Measurements from ENCODE around the gene SEMA5A. TPM values are rescaled to one million over a fixed set of nuclear protein-coding genes. Genes with fewer than 3 reads are reported as not detected.

SEMA5A gene
- total RNA-seq, 1 donor from 2014 or later, result 0.44 TPM

DNA sequence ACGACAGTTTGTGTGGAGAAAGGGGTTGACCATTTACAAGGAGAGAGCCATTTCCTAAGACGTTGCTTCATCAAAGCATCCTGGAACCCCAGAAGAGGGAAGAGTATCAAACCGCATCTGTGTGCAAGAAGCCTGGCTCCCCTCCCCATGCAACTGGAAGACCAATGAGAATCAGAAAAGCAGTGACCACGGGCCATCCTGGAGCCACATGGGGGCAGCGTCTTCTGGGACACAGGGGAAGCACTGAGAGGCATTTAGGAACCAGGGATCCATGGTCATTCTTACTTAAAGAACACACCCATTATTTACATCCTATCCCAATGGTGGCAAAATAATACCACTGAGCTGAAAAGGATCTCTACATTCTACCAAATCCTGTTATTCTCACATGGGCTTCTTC, 29.3 kb downstream of the SEMA5A start:
- intact Hi-C loops (cut with micrococcal nuclease), result no loop called here

DNA sequence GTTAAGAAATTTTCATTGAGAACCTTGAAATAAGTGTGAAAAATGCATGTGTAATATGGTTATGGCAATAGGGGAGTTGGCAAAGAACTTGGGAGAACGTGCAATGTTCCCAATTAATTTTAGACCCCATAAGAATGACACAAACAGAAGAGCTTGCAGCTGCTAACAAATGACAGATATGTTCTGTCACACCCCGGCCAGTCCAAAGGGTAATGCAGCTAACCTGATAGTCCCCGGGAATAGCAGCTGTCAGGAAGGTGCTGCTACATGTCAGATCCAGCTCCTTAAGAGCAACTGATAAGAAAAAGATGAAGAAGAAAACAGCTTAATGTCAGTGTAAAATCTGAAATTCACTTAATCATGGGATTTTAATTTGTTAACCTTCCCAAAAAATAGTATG, 30.4 kb downstream of the SEMA5A start:
- intact Hi-C loops (cut with micrococcal nuclease), result no loop called here

DNA sequence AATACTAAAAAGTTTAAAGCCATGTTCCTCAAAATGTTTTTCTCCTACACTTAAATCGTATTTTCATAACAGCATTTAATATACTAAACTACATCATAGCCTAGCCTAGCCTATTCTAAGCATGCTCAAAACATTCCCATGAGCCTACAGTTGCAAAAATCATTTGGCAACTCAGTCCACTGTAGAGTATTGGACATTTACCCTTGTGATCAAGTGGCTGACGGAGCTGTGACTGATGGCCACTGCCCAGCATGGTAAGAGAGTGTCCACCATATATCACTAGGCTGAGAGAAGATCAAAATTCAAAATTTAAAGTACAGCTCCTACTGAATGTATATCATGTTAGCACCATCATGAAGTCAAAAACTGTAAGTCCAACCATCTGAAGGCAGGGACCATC, 30.9 kb downstream of the SEMA5A start:
- intact Hi-C loops (cut with micrococcal nuclease), result no loop called here

DNA sequence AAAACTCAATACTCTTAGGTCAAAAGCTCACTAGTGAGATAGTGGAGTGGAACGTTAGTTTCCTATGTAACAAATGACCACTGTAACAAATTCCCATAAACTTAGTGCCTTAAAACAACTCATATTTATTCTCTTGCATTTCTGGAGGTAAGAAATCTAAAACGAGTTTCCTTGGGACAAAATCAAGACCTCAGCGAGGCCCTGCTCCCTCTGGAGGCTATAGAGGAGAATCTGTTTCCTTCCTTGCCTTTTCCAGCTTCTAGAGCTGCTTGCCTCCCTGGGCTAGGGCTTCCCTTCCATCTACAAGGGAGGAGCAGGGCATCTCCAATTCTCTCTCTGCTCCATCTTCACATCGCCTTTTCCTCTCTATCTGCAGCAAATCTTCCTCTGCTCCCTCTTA, 32.0 kb downstream of the SEMA5A start:
- intact Hi-C loops (cut with micrococcal nuclease), result no loop called here

DNA sequence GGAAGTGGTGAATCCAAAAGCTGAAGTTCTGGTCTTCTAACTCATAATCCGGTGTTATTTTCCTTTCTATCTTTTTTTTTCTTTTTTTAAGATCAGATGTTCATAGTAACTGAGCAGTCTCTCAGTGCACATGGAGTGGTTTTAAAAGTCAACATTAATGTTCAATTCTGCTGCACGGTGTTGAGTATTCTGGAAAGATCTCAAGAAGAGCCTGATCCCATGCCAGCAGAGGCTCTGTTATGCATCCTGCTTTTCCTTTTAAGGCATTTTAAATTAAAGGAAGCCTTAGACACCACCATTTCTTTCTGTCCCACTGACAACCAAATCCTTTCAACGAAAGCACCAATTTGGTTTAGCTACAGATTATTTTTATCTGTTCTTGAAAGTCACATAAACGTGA, 33.4 kb downstream of the SEMA5A start:
- intact Hi-C loops (cut with micrococcal nuclease), result no loop called here

DNA sequence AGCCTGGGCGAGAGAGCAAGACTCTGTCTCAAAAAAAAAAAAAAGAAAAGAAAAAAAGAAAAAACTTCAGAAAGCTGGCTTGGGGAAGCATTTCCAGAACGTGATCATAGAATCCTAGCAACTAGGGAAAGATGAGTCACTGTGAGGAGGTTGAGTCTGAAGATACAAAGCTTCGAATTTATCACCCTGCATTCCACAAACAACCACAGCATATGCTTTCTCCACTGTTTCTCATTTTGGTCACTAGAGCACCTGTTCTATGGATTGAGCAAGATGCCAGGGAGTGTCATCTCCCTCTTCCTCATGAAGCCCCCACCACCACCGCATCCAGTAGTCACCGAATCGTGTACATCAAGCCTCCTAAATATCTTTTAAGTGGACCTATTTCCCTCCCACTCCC, 37.9 kb downstream of the SEMA5A start:
- intact Hi-C loops (cut with micrococcal nuclease), result no loop called here

DNA sequence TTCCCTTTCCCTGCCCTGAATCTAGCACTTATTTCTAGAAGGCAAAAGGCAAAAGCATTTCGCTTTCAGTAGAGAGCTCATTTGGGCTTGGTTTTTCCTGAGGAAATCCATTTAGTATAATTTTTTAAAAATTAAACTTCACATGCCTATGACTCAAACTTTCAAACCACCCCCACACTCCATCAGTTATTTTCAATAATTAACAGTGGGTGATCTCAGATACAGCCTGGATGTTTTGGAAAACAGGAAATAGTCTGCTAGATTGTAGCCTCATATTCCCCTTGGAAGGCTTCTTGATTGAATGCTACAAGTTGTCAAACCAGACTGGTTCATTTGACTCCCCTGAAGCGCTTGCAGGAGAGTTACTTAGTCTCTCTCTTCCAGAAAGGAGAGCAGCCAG, 40.6 kb downstream of the SEMA5A start:
- intact Hi-C loops (cut with micrococcal nuclease), result no loop called here

DNA sequence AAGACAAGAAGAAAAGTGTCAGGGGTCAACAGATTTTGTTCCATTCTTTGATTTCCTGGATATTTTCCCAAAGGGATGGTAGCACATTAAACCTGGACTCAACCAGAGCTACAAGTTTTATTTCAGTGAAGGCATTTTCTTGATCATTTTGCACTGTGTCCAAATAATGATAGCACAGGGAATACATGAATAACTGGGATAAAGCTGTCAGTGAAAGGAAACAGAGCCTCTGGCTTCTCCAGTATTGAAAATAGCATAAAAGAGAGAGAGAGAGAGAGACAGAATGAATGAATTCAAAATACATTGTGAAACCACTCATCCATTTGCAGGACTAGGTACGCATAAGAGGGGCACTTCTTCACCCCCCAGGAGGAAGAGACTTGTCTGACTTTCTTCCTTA, 43.0 kb downstream of the SEMA5A start:
- intact Hi-C loops (cut with micrococcal nuclease), result no loop called here

DNA sequence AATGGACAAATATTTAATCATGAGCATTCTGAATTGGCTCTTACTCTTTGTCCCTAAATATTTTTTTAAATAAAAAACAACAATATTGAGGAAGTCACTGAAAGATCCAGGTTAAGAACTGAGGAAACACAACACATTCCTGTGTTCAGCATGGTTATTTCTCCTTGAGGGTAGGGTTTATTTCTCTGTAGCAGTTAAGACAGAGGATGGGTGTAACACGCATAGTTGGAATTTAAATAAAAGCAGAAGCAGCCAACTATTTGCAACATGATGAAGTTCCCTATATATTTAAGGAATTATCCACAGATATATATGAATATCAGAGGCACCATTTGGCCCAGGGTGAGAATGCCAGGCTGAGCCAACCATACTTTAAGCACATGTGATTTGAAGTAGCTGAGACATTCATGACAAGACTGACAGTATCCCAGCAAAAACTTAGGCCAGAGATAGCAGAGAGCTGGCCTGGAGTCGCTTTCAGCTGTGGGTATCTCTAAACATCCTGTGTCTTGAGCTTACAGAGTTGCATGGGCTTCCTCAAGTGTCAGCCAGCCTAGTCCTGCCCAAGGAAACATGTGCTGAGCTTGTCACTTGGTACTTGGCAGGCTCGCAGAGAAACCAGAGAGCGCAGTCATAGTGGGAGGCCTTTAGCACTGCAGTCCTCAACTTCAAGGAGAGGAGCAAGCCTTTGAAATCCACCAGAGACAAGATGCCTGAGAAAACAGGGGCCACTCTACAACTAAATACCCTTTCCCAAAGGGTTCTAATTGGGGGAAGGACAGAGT, 43.6 kb downstream of the SEMA5A start:
- intact Hi-C loops (cut with micrococcal nuclease), result no loop called here

DNA sequence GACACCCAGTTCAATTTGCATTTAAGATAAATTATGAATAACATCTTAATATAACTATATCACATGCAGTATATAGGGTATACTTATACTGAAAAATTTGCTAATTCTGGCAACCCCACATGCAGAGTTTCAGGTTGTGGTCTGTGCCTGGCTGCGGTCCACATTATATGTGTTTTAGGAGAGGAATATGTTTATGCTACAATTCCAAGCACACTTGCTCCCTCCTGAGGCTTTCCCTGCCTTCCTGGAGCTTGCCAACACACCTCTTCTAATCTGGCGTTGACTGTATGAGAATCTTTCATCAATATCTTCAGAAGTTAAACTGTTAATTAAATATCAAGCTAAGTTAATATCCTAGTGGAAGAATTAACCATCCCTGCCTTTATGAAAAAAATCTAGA, 45.2 kb downstream of the SEMA5A start:
- intact Hi-C loops (cut with micrococcal nuclease), result no loop called here

DNA sequence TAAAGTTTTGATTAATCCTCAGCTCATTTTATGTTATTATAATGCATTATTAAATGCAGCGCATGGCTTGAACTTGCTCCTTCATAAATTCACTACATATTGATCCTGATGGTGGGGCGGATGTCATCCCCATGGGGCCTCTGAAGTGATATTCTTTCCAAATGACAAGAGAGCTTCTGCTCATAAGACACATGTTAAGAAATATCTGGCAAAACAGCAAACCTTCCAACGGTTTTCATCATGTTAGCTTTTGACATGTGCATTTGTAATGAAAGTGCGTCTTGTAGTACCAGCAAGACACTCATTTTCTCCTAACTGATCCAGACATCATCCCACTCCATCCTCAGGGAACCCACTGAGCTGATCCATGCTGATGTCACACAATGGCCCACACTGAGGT, 45.7 kb downstream of the SEMA5A start:
- intact Hi-C loops (cut with micrococcal nuclease), result no loop called here

DNA sequence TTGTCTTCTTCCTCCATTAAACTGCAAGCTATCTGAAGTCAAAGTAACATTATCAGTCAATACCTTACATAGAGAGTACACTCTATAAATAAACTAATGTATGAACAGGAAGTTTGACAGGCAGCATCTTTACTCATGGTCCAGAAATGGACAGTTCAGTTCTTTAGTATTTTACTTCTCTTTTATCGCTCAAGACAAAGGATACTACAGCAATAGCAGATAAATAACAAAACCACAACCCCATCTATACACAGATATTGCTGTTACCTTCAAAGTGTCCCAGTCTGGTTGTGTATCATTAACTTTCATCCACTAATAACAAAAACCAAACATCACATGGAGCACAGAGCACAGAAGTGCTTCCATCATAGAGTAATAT, 46.4 kb downstream of the SEMA5A start:
- intact Hi-C loops (cut with micrococcal nuclease), result no loop called here

DNA sequence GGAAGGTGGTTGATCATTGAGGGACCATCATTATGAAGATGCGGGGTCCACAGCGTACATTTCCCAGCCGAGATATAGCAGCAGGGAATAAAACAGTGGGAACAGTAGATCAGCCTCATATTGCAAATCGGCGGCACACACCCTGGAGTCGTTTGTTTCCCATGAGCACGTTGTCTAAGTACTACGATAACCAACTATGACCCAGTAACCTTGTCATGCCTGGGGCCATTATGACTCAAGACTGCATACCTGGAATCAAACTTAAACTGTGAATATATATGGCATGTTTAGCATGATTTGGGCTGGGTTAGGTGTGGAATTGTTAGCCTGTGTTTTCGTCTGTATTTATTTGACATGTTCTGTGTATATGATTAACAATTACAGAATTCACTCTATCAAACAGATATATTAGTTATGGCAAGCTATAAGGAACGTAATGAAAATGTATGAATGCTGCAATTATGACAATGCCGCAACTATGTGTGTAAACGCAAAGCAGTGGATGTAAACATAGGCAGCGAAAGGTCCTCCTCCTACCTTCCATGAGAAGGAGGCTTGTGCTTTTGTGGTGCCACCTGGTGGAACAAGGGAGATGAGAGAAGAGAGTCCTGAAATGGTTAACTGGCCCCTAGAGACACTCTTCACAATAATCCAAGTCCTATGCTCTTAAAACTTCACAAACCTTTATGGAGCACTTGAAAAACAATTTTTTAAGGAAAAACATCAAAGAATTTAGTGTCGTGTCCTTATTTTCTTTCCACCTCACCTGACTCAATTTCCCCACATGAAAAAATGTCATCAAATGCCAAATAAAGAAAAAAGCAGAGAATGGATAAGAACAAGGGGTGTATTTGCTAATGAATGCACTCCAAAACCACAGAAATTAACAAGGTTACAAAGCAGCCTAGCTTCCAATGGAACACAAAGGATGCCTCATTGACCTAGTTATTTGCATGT, 47.1 kb downstream of the SEMA5A start:
- intact Hi-C loops (cut with micrococcal nuclease), result no loop called here

DNA sequence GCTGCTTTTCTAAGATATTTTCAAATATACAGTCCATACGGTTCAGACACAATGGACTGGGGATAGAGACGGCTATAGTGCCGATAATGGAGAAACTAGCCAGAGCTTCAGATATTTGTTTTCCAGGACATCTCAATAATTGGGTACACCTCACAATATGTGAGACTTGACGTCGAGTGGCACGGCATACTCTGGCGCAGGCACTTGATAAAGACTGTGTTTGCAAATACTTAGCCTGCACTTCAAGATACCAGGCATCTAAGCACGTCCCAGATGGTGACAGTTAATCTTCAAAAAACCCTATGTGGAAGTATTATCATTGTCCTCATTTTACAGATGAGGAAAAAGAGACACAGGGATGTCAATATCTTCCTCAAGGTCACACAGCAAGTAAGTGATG, 48.5 kb downstream of the SEMA5A start:
- intact Hi-C loops (cut with micrococcal nuclease), result no loop called here

DNA sequence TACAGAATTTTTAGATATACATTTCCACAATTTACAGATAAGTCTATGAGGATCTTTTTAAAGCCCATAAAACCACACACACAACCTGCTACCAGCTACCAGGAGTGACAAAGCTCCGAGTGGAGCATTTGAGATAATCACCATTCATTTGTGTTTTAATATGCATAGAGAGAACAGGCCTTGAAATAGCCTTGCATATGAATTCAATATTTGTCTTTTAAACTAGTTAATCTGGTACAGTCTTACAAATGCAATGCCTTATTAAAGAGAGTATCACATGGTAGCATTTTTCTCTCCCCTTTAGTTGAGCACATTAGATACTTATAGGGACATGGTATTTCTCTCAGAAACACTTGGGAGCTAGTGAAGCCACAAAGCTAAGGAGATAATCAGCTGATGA, 49.1 kb downstream of the SEMA5A start:
- intact Hi-C loops (cut with micrococcal nuclease), result no loop called here

DNA sequence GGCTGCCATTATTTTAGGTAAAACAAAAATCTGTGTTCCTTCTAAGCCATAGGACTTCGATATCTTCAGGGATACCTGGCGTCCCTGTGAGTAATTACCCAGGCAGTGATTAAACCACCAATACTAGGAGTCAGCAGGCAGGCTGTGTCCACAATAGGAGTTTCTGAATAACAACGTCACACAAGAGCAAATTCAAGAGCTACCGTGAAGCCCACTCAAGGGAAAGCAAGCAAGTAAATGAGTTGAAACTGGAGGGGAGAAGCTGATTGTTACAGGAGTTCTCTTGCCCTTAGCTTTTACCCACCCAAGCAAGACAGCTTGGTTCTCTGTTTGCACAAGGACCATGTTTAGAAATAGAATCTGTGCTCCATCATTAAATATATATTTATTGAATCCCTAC, 50.8 kb downstream of the SEMA5A start:
- intact Hi-C loops (cut with micrococcal nuclease), result no loop called here

DNA sequence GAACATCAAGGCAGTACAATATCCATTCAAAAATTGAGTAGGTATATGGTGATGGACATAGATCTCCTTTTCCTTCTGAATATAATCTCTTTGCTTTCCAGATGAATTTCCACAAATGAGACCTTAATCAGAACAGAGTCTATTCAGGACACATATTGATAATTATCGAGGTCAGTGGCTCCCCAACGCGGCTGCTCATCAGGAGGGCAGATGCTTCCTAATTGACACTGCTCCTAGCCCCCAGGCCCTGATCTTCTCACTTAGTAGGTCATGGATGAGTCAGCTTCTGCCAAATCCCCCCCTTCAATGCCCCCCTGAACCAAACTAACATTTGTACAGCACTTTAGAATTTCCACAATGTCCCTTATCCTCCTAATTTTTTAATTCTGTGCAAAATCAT, 51.6 kb downstream of the SEMA5A start:
- intact Hi-C loops (cut with micrococcal nuclease), result loop anchor here (5.0 kb wide), 1 partner anchor 48 kb away; no protein-coding TSS in a partner anchor

DNA sequence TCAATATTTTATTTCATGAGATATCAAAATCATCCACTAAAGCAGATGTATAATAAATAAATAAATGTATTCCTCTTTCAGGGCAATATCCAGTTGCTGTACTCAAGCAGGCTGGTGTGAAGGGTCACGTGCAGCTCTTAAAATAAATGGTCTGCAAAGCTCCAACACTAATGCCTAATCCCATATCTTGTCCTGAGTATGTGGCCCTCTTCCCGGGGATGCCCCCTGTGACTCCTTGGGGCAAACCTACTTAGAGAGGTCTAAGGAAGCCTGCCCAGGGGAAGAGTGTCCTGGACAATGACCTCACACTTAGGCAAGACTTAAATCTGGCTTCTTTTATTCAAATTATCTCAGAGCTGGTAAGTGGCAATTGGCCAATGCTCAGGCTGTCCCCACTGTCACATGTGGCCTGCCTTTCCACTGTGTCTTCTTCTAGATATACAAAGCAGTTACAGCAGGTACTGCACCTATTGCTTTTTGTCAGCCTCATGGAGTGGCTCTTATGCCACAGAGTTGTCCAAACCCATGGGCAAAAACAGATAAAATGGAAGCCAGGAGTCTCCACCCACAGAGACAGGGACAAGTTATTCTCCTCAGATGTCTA, 55.3 kb downstream of the SEMA5A start:
- intact Hi-C loops (cut with micrococcal nuclease), result loop anchor here (5.0 kb wide), 1 partner anchor 52 kb away; no protein-coding TSS in a partner anchor

DNA sequence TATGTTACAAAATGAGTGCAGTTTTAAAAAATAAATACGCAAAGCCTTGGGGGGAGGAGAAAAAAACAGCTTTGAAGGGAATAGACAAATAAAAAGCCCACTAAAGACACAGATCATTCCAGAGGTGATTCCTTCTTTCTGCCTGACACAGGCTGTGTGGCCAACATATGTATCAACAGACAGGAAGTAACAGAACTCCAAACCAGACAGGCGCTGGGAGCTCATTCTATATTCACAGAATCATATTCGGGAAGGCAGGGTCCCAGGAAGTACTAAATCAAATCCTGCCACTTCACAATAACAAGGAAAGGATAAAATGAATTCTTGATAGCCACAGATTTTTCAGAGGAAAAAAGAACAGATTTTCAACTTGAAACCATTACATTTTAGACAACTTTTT, 62.1 kb downstream of the SEMA5A start:
- intact Hi-C loops (cut with micrococcal nuclease), result no loop called here

DNA sequence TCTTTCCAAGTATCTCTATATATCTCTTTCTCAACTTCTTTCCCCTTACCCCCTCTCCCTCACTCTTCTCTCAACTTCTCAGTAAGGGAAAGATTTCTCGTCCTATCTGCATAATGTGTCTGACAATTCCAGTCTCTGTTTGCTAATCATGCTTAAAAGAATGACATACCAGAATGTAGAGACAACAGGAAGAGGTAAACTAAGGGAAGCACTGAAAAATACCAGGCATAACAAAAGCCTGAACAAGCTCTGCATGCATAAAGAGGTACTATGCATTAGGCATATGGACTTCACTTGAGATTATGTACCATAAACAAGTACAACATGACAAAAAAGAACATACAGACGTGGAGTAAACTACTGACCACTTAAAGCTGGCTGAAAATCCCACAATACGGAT, 62.6 kb downstream of the SEMA5A start:
- intact Hi-C loops (cut with micrococcal nuclease), result no loop called here

DNA sequence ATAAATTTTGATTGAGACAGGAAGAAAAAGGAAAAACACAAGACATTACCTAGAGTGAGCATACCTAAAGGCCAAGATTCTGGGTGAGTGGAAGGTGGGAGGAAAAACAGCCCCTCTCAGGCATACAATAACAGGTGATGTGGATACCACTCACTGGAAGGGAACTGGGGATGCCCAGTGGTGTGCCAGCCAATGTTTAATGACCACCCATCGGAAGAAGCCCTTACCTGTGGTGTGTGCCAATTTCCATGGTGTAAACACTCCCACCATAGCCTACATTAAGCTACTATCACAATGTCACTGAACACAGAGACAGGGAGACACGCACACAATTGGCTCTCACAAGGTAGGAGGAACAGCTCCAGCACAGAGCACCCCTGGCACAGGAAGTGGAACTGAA, 63.5 kb downstream of the SEMA5A start:
- intact Hi-C loops (cut with micrococcal nuclease), result no loop called here

DNA sequence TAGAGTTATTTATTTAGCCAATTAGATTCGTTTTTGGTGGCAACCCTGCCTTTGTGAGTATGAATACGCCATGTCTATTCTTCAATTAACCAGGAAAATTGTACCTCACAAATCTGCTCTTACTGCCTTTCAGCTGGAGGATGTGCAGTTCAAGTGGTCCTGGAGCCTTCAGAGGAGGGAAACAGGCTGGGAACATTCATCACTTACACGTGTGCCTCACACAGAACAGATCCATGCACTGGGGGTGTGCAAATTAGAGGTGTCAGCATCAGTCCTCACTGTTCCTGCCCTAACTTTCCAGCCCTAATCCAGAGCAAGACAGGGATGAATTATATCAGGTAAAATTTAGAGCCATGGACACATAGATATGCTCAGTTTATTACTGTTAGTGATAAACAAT, 65.4 kb downstream of the SEMA5A start:
- intact Hi-C loops (cut with micrococcal nuclease), result no loop called here

Measured in T-helper 1 cell treated with Interleukin-12 subunit alpha and Interleukin-12 subunit beta and Interleukin-4 antibody, amounts not matched to agents 30 ng/mL and 1 ng/mL, for 36 hours (primary cell).